WERI-Rb-1 (cell line): ENCODE measurements around the gene UIMC1.

Experiments used
- DNase-seq: peaks from one replicate; pipeline ENCODE4 v3.0.0-alpha.2; 2020
- H3K27ac ChIP-seq: fragments of 250-450 bp; sonication (Bioruptor Pico); 2 replicates; pipeline ENCODE4 v1.5.1; 2020; ENCODE audit warnings: mild to moderate bottlenecking, moderate library complexity
- H3K27me3 ChIP-seq: fragments of 250-450 bp; sonication (Bioruptor Pico); 2 replicates; pipeline ENCODE4 v1.5.1; 2021; ENCODE audit warnings: mild to moderate bottlenecking, low read depth, moderate library complexity; ENCODE audit not compliant: insufficient read depth, severe bottlenecking
- H3K36me3 ChIP-seq: fragments of 250-450 bp; sonication (Bioruptor Pico); 2 replicates; pipeline ENCODE4 v1.5.1; 2020; ENCODE audit warnings: mild to moderate bottlenecking, moderate library complexity
- H3K4me3 ChIP-seq: 2 replicates; pipeline ENCODE4 v1.5.1; 2011; ENCODE audit warnings: low read depth, mild to moderate bottlenecking, control low read depth, low read length
- H3K9me3 ChIP-seq: fragments of 250-450 bp; sonication (Bioruptor Pico); 2 replicates; pipeline ENCODE4 v1.5.1; 2021; ENCODE audit warnings: mild to moderate bottlenecking, moderate library complexity; ENCODE audit not compliant: severe bottlenecking
- TF ChIP-seq, protein P1 (sequence below): IDR thresholded peaks from 2 replicates; pipeline ENCODE4 v1.5.1; 2011; ENCODE audit warnings: low read depth, mild to moderate bottlenecking, control low read depth, inconsistent platforms, low read length

UIMC1 gene

DNA sequence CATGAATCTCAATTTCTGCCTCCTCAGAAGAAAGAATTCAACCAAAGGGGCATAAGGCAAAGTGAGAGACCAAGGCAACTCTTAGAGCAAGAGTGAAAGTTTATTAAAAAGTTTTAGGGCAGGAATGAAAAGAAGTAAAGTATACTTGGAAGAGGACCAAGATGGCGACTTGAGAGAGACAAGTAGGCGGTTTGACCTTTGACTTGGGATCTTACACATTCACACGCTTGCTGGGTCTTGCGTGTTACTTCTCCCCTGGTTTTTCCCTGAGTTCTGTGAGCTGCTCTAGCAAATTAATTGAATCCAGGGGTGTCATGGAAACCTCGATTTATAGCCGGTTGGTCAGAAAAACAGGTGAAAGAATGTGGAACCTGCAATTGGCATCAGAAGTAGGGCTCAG lies 22.9 kb upstream of the UIMC1 start:
- Histone ChIP-seq H3K27me3 (no peaks in the 10 kb centered on the region), H3K9me3 (no peaks in the 10 kb centered on the region), H3K4me3 (no peak overlapping the region), H3K27ac (no peak overlapping the region), H3K36me3 (no peaks in the 10 kb centered on the region; the same call in 1 of the 2 replicates)
- TF ChIP-seq, protein P1, sequence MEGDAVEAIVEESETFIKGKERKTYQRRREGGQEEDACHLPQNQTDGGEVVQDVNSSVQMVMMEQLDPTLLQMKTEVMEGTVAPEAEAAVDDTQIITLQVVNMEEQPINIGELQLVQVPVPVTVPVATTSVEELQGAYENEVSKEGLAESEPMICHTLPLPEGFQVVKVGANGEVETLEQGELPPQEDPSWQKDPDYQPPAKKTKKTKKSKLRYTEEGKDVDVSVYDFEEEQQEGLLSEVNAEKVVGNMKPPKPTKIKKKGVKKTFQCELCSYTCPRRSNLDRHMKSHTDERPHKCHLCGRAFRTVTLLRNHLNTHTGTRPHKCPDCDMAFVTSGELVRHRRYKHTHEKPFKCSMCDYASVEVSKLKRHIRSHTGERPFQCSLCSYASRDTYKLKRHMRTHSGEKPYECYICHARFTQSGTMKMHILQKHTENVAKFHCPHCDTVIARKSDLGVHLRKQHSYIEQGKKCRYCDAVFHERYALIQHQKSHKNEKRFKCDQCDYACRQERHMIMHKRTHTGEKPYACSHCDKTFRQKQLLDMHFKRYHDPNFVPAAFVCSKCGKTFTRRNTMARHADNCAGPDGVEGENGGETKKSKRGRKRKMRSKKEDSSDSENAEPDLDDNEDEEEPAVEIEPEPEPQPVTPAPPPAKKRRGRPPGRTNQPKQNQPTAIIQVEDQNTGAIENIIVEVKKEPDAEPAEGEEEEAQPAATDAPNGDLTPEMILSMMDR: no peak
- DNase-seq: no peak

GRCh38 chr5:177027665-177028064 lies 21.1 kb upstream of the UIMC1 start:
- H3K27ac ChIP-seq: no peak overlapping the region
- H3K27me3 ChIP-seq: no peaks in the 10 kb centered on the region
- no peaks in the 10 kb centered on the region; the same call in 1 of the 2 replicates for H3K36me3 ChIP-seq
- TF ChIP-seq, protein P1: no peak
- no peak for DNase-seq
- H3K4me3 ChIP-seq: no peak overlapping the region
- H3K9me3 ChIP-seq: no peaks in the 10 kb centered on the region

- Histone ChIP-seq H3K36me3 (no peaks in the 10 kb centered on the region; the same call in 1 of the 2 replicates), H3K27me3 (no peaks in the 10 kb centered on the region), H3K27ac (no peak overlapping the region), H3K9me3 (no peaks in the 10 kb centered on the region), H3K4me3 (no peak overlapping the region)
- TF ChIP-seq, protein P1: no peak
- no peak for DNase-seq
Measured at GRCh38 chr5:177025101-177025601, 18.6 kb upstream of the UIMC1 start.

DNA sequence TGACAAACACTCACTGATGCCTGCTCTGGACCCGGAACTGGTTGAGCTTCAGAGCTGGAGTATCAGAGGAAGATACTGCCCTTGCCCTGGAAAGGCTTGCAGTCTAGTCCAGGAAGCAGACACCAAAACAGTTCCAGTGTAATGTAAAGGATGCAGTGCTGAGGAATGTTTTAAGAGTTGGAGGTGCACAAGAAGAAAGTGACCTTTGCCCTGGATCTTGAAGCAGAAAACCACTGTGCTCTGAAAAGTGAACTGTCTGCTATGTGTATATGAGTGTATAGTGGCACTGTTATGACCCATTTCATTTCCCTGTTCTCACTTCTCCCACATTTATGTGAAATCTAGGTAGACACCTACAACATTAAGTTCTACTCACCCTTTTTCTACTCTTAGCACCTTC lies 18.0 kb upstream of the UIMC1 start:
- DNase-seq: no peak
- TF ChIP-seq, protein P1: no peak
- Histone ChIP-seq H3K9me3 (no peaks in the 10 kb centered on the region), H3K36me3 (no peaks in the 10 kb centered on the region; the same call in 1 of the 2 replicates), H3K27me3 (no peaks in the 10 kb centered on the region), H3K4me3 (no peak overlapping the region), H3K27ac (no peak overlapping the region)

- Histone ChIP-seq H3K27ac (no peak overlapping the region), H3K27me3 (no peaks in the 10 kb centered on the region), H3K36me3 (no peaks in the 10 kb centered on the region; the same call in 1 of the 2 replicates), H3K4me3 (peak overlapping the region; percentile 60), H3K9me3 (no peaks in the 10 kb centered on the region)
- DNase-seq: no peak
- TF ChIP-seq, protein P1: no peak
Measured at GRCh38 chr5:177023303-177023664, 16.7 kb upstream of the UIMC1 start.
